K562 (cell line): ENCODE measurements around the gene CSTB. TPM values are rescaled to one million over a fixed set of nuclear protein-coding genes. Genes with fewer than 3 reads are reported as not detected.
A peak's percentile ranks its signal among the peaks of the same experiment; 100 is the strongest.

ENCODE experiments used
- ATAC-seq: fragments of 200-7000 bp; cut with Tn5 transposase; 3 replicates; pipeline ENCODE4 v1.9.1; 2020; ENCODE audit warnings: moderate library complexity
- BruUV-seq: library from RNA; stranded (reverse); fragments of 400-500 nt; replicated peaks from 2 replicates; lab custom pipeline; 2021; lab: Mats Ljungman, UMichigan
- CTCF ChIA-PET: fragments of 300-600 bp; formaldehyde crosslinking; extraction: SDS; loops from one replicate; lab custom pipeline; 2021; ENCODE audit warnings: low intra/inter-chr PET ratio; lab: Yijun Ruan, JAX
- POLR2A ChIA-PET: fragments of 300-600, 350-650 bp; sonication (Branson Sonifier 250); formaldehyde crosslinking; extraction: SDS; loops from one replicate; lab custom pipeline; 2021; ENCODE audit warnings: antibody characterized with exemption, inconsistent platforms; lab: Yijun Ruan, JAX
- DNase-seq, 4 experiments: peaks; one replicate each; pipeline versions ENCODE4 v3.0.0 to v3.0.0-alpha.2; 2011 to 2018; ENCODE audit warnings: low spot score in 3 of 4, mixed read lengths in 3 of 4; ENCODE audit errors: extremely low read depth in 1 of 4
- FAIRE-seq: peaks from 2 replicates; lab custom pipeline; 2011; peaks lifted over from hg19 to GRCh38; lab: Jason Lieb, UNC
- H2AFZ ChIP-seq: 2 replicates; pipeline ENCODE4 v1.6.0; 2011; ENCODE audit warnings: low read depth, low read length, control low read depth, inconsistent platforms
- H3K27ac ChIP-seq: fragments of 200-600 bp; 3 replicates; pipeline ENCODE4 v1.8.0; 2011; ENCODE audit warnings: low read depth, mild to moderate bottlenecking, control low read depth, inconsistent platforms, low read length, moderate library complexity, mixed read lengths; ENCODE audit errors: extremely low read depth
- H3K27me3 ChIP-seq, 2 experiments: fragments of 300-600 bp in 1 of 2; 2 replicates in 1 of 2; 3 replicates in 1 of 2; pipeline versions ENCODE4 v1.6.0 to v1.8.0; 2011; ENCODE audit warnings: inconsistent platforms in 2 of 2, low read length in 2 of 2, mild to moderate bottlenecking in 1 of 2, mixed read lengths in 1 of 2, moderate library complexity in 1 of 2; ENCODE audit not compliant: control insufficient read depth in 2 of 2, insufficient read depth in 2 of 2
- H3K36me3 ChIP-seq: fragments of 300-600 bp; 3 replicates; pipeline ENCODE4 v1.8.0; 2011; ENCODE audit warnings: mild to moderate bottlenecking, low read length, inconsistent platforms; ENCODE audit not compliant: control insufficient read depth, insufficient read depth
- H3K4me1 ChIP-seq, 2 experiments: fragments of 200-600 bp in 1 of 2; replicated peaks in 1 of 2; 2 replicates in 1 of 2; 3 replicates in 1 of 2; pipeline versions ENCODE4 v1.5.1 to v1.8.0; 2011; ENCODE audit warnings: inconsistent platforms in 2 of 2, low read length in 2 of 2, mild to moderate bottlenecking in 1 of 2, mixed read lengths in 1 of 2, moderate library complexity in 1 of 2; ENCODE audit not compliant: control insufficient read depth in 2 of 2, insufficient read depth in 2 of 2
- H3K4me2 ChIP-seq: 2 replicates; pipeline ENCODE4 v1.6.1; 2011; ENCODE audit warnings: low read length, control low read depth, inconsistent platforms, mixed read lengths; ENCODE audit not compliant: insufficient read depth
- H3K4me3 ChIP-seq: fragments of 200-600 bp; sonication (generic), shearing (Covaris generic); 2 replicates; pipeline ENCODE4 v1.5.1; 2016; ENCODE audit warnings: control low read depth, inconsistent platforms
- H3K79me2 ChIP-seq: fragments of 200-600 bp; 3 replicates; pipeline ENCODE4 v1.8.0; 2011; ENCODE audit warnings: low read length, inconsistent platforms; ENCODE audit not compliant: control insufficient read depth, insufficient read depth
- H3K9ac ChIP-seq, 2 experiments: 2 replicates each; pipeline versions ENCODE4 v1.6.0 to v1.6.1; 2011; ENCODE audit warnings: low read depth in 2 of 2, low read length in 2 of 2, control low read depth in 1 of 2, inconsistent platforms in 1 of 2, mild to moderate bottlenecking in 1 of 2, mixed read lengths in 1 of 2; ENCODE audit not compliant: insufficient read depth in 1 of 2
- H3K9me1 ChIP-seq: one replicate; pipeline ENCODE4 v1.6.0; 2011; ENCODE audit warnings: inconsistent platforms, mild to moderate bottlenecking, low read length, moderate library complexity; ENCODE audit not compliant: control insufficient read depth, insufficient read depth
- H3K9me3 ChIP-seq: replicated peaks from 2 replicates; pipeline ENCODE4 v1.5.1; 2011; ENCODE audit warnings: low read depth, low read length, inconsistent platforms; ENCODE audit not compliant: control insufficient read depth, insufficient read depth
- H4K20me1 ChIP-seq: replicated peaks from 2 replicates; pipeline ENCODE4 v1.6.1; 2011; ENCODE audit warnings: low read length, inconsistent platforms, mixed read lengths; ENCODE audit not compliant: control insufficient read depth, insufficient read depth
- C11orf30 ChIP-seq: fragments of 450-650 bp; IDR thresholded peaks from 2 replicates; pipeline ENCODE4 v1.6.1; 2016; ENCODE audit warnings: low read depth, mild to moderate bottlenecking
- GATAD2A ChIP-seq: fragments of 450-650 bp; IDR thresholded peaks from 2 replicates; pipeline ENCODE4 v1.6.1; 2017
- KDM1A ChIP-seq, 2 experiments: fragments of 450-650 bp; IDR thresholded peaks; 2 replicates each; pipeline ENCODE4 v1.6.1; 2016; ENCODE audit warnings: mild to moderate bottlenecking in 2 of 2
- MEF2A ChIP-seq: IDR thresholded peaks from 2 replicates; pipeline ENCODE4 v1.6.1; 2011; ENCODE audit warnings: low read depth, mild to moderate bottlenecking, low read length, moderate library complexity; ENCODE audit not compliant: control insufficient read depth
- NEUROD1 ChIP-seq: fragments of 150-350 bp; IDR thresholded peaks from 2 replicates; pipeline ENCODE4 v1.6.1; 2014; ENCODE audit warnings: borderline replicate concordance, low read length, low read depth; ENCODE audit not compliant: partially characterized antibody
- PML ChIP-seq: IDR thresholded peaks from 2 replicates; pipeline ENCODE4 v1.6.1; 2012; ENCODE audit warnings: low read length, inconsistent platforms
- POLR2G ChIP-seq: fragments of 200-400 bp; formaldehyde crosslinking; IDR thresholded peaks from 2 replicates; pipeline ENCODE4 v1.6.1; 2017; ENCODE audit warnings: low read depth, mild to moderate bottlenecking, antibody characterized with exemption, low read length, moderate library complexity
- ZFX ChIP-seq: sonication (generic); formaldehyde crosslinking; IDR thresholded peaks from 2 replicates; pipeline ENCODE4 v1.8.0; 2022; ENCODE audit warnings: mild to moderate bottlenecking, missing genetic modification reagents, moderate library complexity
- ZNF121 ChIP-seq: sonication (generic); formaldehyde crosslinking; conservative IDR thresholded peaks from 2 replicates; pipeline ENCODE4 v1.8.0; 2022; ENCODE audit warnings: missing genetic modification reagents
- ZNF143 ChIP-seq: sonication (generic); formaldehyde crosslinking; IDR thresholded peaks from 2 replicates; pipeline ENCODE4 v1.9.0; 2022; ENCODE audit warnings: mild to moderate bottlenecking, missing genetic modification reagents
- ZNF146 ChIP-seq: IDR thresholded peaks from one replicate; pipeline ENCODE4 v1.6.1; 2018; ENCODE audit warnings: missing compliant biosample characterization; ENCODE audit not compliant: unreplicated experiment
- WGBS: fragments of 100-300 bp; shearing (Covaris generic); methylation state at CpG from one replicate; pipeline ENCODE4 v1.1.6; 2016; ENCODE audit warnings: low coverage, mixed read lengths; ENCODE audit not compliant: insufficient coverage; ENCODE audit errors: missing lambda C conversion rate; 5-methylcytosine and 5-hydroxymethylcytosine counted together
- in situ Hi-C: fragments of 300-500 bp; cut with MboI; formaldehyde crosslinking; loops from 4 replicates; pipeline ENCODE4 v1.15.0; 2018; ENCODE audit warnings: inconsistent platforms, mixed read lengths
- intact Hi-C: fragments of 100-400 bp; cut with micrococcal nuclease; formaldehyde crosslinking; loops from 2 replicates; pipeline ENCODE4 v1.14.2; 2022
- polyA plus RNA-seq, 8 experiments: library from polyadenylated mRNA; depleted of rRNA in 4 of 8; stranded (reverse) in 5 of 8; unstranded in 3 of 8; fragments of >200 nt; fragmentation: Nextera tagmentation in 2 of 8; fragmentation: Illumina TruSeq in 1 of 8; extraction: Ambion mirVana in 2 of 8; extraction: Trizol in 1 of 8; gene quantifications; 2 replicates each; pipeline versions ENCODE4 v1.2.1 to v1.2.3, GENCODE V29; 2011 to 2014; ENCODE audit warnings: inconsistent platforms in 1 of 8, missing spikeins in 1 of 8
- total RNA-seq, 7 experiments: library from RNA; depleted of rRNA in 6 of 7; stranded (reverse); fragments of >200 nt in 6 of 7; fragmentation: Illumina TruSeq in 2 of 7; extraction: Trizol in 2 of 7; gene quantifications; 2 replicates each; pipeline versions ENCODE4 v1.2.1 to v1.2.3, GENCODE V29; 2011 to 2021; ENCODE audit warnings: low replicate concordance in 1 of 7

CSTB gene
- total and polyA plus RNA-seq, 9 of the 15 experiments (the other 6 are each of a cell fraction or from before 2014, with no cell fraction given), result 12.4 to 65.0 (median 31.7) TPM

DNA sequence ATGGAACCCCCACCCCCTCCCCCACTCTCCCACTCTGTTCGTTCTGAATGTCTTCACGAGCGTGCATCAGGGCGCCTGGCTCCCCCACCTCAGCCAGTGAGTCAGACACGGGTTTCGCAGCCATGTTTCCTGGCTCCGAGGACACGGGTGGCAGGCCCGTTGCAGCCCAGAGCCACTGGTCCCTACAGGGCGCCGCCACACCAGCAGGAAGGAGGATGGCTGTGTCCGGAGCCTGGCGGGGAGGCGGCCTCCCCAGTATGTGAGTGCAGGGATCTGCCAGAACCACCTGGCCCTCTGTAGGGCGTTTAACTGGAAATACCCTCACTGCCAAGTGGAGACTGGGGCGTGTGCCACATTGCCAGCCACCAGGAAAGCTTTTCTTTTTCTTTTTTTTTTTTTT lies 18.5 kb downstream of the CSTB start (continued):
- TF ChIP-seq ZNF121 (CRISPR knock-in tag) (no peak), ZNF143 (no peak), ZFX (CRISPR knock-in tag) (no peak), C11orf30 (no peak), MEF2A (no peak), KDM1A (IDR thresholded peaks at IDR 0.05) (0 out of 4 replicates have a peak, but pooled peaks of 1 of the 2 experiments have one; percentile 12), PML (no peak), ZNF146 (CRISPR knock-in tag) (no peak)

DNA sequence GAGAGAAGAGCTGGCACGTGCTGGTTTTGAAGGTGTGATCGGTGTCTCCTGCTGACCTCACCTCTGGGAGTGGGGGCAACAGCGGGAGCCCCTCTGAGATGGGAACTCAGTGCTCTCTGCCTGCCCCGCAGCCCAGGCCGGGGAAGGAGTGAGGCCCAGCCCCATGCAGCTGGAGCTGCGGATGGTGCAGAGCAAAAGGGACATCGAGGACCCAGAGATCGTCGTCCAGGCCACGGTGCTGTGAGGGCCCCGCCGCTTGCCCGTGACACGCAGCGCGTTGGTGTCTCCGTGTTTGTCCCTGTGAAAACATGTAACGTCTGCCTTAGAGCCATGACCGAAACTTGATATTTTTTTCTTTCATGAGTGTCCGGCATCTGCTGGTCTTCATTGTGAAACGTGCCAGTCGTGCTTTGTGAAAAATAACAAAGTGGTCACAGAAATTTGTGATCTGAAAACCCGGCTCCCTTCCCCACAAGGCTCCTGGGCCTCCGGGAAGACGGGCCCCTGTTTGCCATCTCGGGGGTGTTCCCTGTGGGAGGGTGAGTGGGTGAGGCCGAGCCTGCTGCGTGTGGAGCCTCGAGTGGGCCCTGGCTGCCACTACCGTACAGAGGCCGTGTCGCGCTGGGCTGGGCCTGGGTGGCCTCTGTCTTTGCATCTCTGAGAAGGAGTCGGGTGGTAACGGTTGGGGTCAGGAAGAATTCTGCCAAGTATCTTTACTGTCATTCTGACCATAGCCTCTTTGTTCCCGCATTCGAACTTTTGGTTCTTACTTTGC lies 20.1 kb downstream of the CSTB start:
- no TSS peak for BruUV-seq
- FAIRE-seq (no peak), DNase-seq (no peak), ATAC-seq (no peak)
- peaks cover 0 to 37% of the 10 kb centered on the region in 2 experiments; a peak in 1 of 5 replicates for H3K4me1 ChIP-seq
- in situ Hi-C loops (no loop called here), intact Hi-C loops (no loop called here)
- no peaks in the 10 kb centered on the region for H3K9me3 ChIP-seq
- CTCF ChIA-PET, result no interaction called here
- no peak overlapping the region for H3K4me2 ChIP-seq
- H3K27ac ChIP-seq, result no peak overlapping the region
- POLR2A ChIA-PET, result interaction anchor here (1.0 to 1.1 kb wide), 2 partner anchors 12 to 56 kb away, joined by 3 to 7 read pairs; no protein-coding TSS in a partner anchor
- H2AFZ ChIP-seq, result no peak overlapping the region
- H3K9ac ChIP-seq, result no peak overlapping the region; a peak in 1 of 4 replicates
- no peak overlapping the region for H3K4me3 ChIP-seq
- H3K79me2 ChIP-seq, result no peaks in the 10 kb centered on the region
- H3K27me3 ChIP-seq, result no peaks in the 10 kb centered on the region
- H4K20me1 ChIP-seq, result no peaks in the 10 kb centered on the region; the same call in 1 of the 2 replicates
- 97% methylated on average over 36 of the region's 37 CpGs for WGBS
- H3K36me3 ChIP-seq, result peaks cover 90% of the 10 kb centered on the region
- no peaks in the 10 kb centered on the region for H3K9me1 ChIP-seq
- TF ChIP-seq POLR2G (peak; percentile 58), GATAD2A (no peak), NEUROD1 (no peak)
- TF ChIP-seq, all 486 proteins: peak for 1
